Astrocyte of the spinal cord (primary cell): ENCODE results near the gene PTCD1.

Experiments
- DNase-seq: peaks from one replicate; pipeline ENCODE4 v3.0.0; 2011; ENCODE audit warnings: low read depth, low spot score
- H3K4me3 ChIP-seq: 2 replicates; pipeline ENCODE4 v1.5.1; 2011; ENCODE audit warnings: low read depth, mild to moderate bottlenecking, low read length, moderate library complexity
- in situ Hi-C: cut with HindIII; loops from 2 replicates; pipeline ENCODE4 v1.10.0; 2017; ENCODE audit warnings: low sequenced_read_pairs
- TF ChIP-seq, protein P1 (sequence below): IDR thresholded peaks from 2 replicates; pipeline ENCODE4 v1.5.1; 2012; ENCODE audit warnings: low read depth, mild to moderate bottlenecking, low read length, inconsistent platforms

Gene PTCD1

DNA sequence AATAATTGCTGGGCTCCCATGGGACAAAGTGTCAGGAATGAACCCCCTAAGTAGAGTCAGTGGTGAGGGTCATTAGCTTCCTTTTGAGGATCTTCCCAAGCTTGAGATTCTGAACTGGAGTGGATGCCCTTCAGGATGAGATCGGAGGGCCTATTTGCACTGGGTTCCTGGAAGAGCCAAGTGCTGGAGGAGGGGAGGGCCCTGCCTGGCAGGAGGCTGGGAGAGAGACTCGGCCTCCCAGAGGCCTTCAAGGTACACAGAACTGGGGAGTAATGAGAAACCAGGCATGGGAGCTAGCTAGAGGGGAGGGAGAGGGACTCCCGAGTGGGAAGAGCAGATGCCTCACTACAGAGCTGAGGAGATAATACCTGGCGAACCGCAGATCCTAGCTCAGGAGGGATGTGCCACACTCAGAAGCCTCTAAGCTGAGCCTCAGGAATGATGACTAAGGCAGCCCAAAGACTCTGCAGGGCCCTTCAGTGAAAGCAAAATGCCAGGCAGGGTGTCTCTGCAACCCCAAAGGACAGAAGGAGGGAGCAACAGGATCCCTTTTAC lies 39.6 kb downstream of the PTCD1 start:
- TF ChIP-seq, protein P1, sequence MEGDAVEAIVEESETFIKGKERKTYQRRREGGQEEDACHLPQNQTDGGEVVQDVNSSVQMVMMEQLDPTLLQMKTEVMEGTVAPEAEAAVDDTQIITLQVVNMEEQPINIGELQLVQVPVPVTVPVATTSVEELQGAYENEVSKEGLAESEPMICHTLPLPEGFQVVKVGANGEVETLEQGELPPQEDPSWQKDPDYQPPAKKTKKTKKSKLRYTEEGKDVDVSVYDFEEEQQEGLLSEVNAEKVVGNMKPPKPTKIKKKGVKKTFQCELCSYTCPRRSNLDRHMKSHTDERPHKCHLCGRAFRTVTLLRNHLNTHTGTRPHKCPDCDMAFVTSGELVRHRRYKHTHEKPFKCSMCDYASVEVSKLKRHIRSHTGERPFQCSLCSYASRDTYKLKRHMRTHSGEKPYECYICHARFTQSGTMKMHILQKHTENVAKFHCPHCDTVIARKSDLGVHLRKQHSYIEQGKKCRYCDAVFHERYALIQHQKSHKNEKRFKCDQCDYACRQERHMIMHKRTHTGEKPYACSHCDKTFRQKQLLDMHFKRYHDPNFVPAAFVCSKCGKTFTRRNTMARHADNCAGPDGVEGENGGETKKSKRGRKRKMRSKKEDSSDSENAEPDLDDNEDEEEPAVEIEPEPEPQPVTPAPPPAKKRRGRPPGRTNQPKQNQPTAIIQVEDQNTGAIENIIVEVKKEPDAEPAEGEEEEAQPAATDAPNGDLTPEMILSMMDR: no peak
- H3K4me3 ChIP-seq: no peak overlapping the region
- in situ Hi-C loops: no loop called here
- no peak for DNase-seq

DNA sequence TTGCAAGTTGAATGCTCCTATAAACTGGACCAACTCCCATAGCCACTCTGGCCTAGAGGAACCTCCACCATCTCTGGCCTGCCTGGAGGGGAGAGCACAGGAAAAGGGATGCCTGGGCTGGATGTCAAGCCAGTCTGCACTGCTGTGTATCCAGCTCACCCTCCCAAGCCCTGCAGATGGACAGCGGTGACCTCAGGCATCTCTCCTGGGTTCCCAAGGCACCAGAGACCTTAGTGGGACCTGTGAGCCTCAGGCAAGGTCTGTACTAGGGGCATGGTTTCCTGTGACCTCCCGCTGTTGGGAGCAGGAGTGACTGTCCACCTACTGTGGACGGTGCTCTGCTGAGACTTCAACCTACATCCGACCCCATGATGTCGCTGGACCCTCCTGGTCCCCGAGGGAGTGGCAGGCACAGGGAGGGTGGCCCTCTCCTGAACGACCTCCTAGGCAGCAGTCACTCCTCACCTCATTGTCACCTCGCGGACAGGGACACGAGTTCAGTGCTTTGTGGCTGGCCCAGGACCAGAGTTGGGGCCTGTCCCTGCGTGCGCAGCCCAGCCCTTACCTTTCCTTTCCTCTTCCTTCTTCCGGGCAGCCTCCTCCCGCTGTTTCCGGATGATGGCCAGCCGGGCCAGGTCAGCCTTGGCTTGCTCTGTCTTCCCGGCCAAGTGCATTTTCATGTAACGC lies 41.2 kb downstream of the PTCD1 start:
- TF ChIP-seq, protein P1: no peak
- DNase-seq: no peak
- in situ Hi-C loops: no loop called here
- H3K4me3 ChIP-seq: no peak overlapping the region

DNA sequence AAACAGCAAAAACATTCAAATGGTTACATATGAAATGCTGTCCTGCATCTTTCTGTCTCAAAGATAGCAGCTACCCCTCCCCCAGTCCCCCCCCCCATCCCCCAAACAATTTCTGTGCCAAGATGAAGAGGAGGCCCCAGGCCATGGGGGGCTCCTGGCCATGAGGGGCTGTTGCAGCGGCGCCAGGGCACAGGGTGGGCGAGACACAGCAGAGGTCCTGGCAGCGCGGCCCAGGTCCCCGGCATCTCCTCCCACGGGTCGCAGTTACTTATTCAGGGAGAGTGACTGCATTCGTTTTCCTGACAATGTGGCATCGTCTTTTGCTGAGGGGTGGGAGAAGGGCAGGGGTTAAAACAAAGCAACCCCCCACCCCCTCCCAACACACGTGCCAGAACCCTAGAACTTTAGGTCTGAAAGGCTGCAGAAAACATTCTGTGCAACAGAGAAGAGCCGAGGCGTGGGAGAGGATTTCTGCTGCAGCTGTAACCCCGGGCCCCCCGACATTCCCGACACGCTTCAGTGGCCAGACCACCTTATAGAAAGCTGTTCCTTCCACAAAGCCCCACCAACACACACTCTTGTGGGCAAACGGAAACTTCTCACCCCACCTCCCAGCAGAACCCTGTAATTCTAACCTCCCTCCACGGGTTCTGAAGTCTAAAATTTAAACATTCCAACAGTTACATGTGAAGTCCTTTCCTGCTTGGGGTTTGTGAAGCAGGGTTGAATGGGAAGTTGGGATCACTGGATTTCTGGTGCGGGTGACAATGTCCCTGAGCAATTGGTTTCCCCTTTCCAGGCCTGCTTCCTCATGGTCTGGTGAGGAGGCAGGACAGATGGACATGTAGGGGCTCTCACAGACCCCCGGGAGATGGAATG lies 41.9 kb downstream of the PTCD1 start:
- H3K4me3 ChIP-seq: no peak overlapping the region
- TF ChIP-seq, protein P1: no peak
- in situ Hi-C loops: no loop called here
- DNase-seq: no peak

DNA sequence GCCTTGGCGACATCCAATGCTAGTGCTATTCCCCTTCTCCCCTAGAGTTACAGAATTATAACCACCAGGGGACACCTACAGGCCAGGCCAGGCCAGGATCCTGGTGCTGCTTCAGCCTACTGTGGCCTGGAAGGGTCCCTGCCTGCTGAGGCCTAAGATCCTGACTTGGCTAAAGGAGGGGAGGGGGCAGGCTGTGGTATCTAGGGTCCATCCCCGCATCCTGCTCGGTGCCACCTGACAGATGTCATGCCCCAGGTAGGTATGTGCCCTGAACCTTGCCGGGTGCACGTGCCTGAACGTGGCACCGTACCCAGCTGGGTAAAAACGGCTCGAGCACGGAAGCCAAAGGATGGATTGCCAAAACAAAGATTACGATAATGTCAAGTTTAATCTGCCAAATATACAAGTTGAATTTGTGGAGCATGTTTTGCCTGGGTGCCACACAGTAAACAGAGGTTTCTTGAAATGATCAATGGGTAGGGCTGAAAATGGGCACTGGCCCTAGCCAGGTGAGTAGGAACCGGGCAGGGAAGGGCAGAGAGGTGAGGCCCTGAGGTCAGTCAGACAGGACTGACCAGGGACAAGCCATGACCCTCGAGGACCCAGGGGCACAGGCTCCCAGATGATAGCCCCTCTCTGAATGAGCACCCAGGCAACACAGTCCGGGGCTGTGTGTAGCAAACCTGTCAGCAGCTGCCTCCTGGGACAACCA lies 42.8 kb downstream of the PTCD1 start:
- no peak overlapping the region for H3K4me3 ChIP-seq
- DNase-seq: no peak
- in situ Hi-C loops: no loop called here
- TF ChIP-seq, protein P1: no peak

DNA sequence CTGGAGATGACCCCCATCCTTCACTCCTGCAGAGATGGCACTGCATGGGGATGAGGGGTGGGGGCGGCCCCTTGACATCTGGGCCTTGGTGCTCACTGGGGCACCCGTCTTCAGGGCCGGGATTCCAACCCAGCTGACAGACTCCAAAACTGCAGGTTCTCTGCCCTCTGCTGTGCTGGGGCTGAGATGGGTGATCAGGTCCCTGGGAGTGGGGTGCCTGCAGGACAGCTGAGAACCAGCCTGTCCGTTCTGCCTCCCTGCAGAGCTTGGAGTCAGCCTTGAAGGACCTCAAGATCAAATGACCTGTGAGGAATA lies 44.5 kb downstream of the PTCD1 start:
- in situ Hi-C loops: no loop called here
- H3K4me3 ChIP-seq: no peak overlapping the region
- TF ChIP-seq, protein P1: no peak
- DNase-seq: no peak
